Measurements from ENCODE around the gene LIN52. TPM values are rescaled to one million over a fixed set of nuclear protein-coding genes. Genes with fewer than 3 reads are reported as not detected.

LIN52 gene
- total RNA-seq, 2 experiments from 2014 or later: 5.4 to 6.8 TPM

- Mint-ChIP-seq H3K9me3 (no peaks in the 10 kb centered on the region), H3K36me3 (ENCODE audit: low read depth) (no peaks in the 10 kb centered on the region), H3K27me3 (peaks cover 77% of the 10 kb centered on the region), H3K4me1 (ENCODE audit: low read depth) (peaks cover 23% of the 10 kb centered on the region), H3K4me3 (peak within 1 kb of the TSS; percentile 49), H3K27ac (no peak within 1 kb of the TSS)
- POLR2A ChIA-PET: no interaction called here
- H3K4me3 ChIP-seq (ENCODE audit: low read length): peak within 1 kb of the TSS; percentile 26
- no peak for TF ChIP-seq CTCF (IDR thresholded peaks at IDR 0.05)
- no peak within 1 kb of the TSS for H3K27ac ChIP-seq (ENCODE audit: low read depth in 1 of 2, low read length in 2 of 2)
- ATAC-seq (ENCODE audit: poor library complexity) (no peak), DNase-seq (no peak)
- CTCF ChIA-PET: interaction anchor here (0.6 to 1.4 kb wide), 2 partner anchors 12 to 65 kb away, joined by 3 to 4 read pairs; no protein-coding TSS in a partner anchor
- H3K9me3 ChIP-seq (ENCODE audit: control insufficient read depth in 1 of 2, insufficient read depth in 1 of 2, low read length in 2 of 2): peaks cover 0 to 25% of the 10 kb centered on the region in 2 experiments
- no peaks in the 10 kb centered on the region for H3K36me3 ChIP-seq (ENCODE audit: insufficient read depth, low read length)
- H3K4me1 ChIP-seq (ENCODE audit: insufficient read depth, low read length): peaks cover 28% of the 10 kb centered on the region
- intact Hi-C loops (cut with DNase I, micrococcal nuclease): no loop called here
- peaks cover 56 to 73% of the 10 kb centered on the region in 2 experiments for H3K27me3 ChIP-seq (ENCODE audit: control insufficient read depth in 1 of 2, insufficient read depth in 2 of 2, low read length in 2 of 2)
Observed at GRCh38 chr14:74238974-74239847, 154.5 kb downstream of the LIN52 start, which contains the start of gene VSX2. Gene VSX2 (plus strand): TSS chr14:74239449. CDS start chr14:74239562, 113 bp downstream.

DNA sequence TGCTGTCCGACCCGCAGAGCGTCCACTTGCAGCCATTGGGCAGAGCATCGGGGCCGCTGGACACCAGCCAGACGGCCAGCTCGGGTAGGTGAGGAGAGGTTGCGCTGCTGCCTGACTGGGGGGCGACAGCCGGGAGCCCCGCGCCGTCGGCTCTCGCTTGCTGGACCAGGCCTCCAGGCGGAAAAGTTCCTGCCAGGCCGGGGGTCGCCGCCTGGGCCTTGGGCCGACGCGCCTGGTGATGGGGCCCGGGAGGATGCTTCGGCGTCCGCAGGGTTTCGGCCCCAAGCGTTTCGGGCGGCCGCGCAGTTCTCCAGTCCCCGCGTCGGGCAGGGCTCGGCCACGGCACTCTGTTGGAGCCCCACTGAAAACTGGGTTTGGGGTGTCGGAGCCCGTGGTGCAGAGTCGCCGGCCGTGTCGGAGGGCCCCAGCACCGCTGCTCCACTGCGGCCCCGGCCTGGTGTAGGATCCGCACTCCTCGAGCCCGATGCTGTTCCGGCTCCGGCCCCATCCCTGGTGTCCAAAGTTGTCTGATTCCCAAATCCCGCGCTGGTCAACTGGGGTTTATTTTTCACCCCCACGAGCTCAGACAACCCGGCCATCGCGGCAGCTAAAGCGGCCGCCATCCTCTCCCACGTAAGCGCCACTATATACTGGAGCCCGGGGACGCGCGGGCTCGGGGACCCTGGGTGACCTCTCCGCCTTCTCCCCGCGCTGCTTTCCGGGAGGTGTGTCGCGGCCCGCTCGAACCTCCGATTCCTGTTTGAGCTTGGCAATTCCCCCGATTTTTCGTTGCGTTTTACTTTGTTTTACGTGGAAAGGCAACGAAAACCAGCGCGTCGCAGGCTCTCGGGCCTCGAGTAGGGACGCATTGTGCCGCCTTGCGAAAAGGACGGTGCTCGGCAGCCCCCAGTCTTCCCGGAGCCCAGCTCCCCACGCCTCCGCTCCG, 155.4 kb downstream of the LIN52 start:
- peak; percentile 32 for ATAC-seq (ENCODE audit: poor library complexity)
- H3K4me3 ChIP-seq (ENCODE audit: low read length): peak overlapping the region; percentile 26
- H3K27me3 ChIP-seq (ENCODE audit: control insufficient read depth in 1 of 2, insufficient read depth in 2 of 2, low read length in 2 of 2): peaks cover 65 to 79% of the 10 kb centered on the region in 2 experiments

More for the DNA sequence above, 155.4 kb downstream of the LIN52 start:
- Mint-ChIP-seq H3K27ac (no peak overlapping the region), H3K36me3 (ENCODE audit: low read depth) (no peaks in the 10 kb centered on the region), H3K9me3 (no peaks in the 10 kb centered on the region), H3K4me1 (ENCODE audit: low read depth) (peaks cover 23% of the 10 kb centered on the region), H3K27me3 (peaks cover 80% of the 10 kb centered on the region), H3K4me3 (peak overlapping the region; percentile 54)
- CTCF ChIA-PET: interaction anchor here (1.4 kb wide), 1 partner anchor 11 kb away, joined by 3 read pairs; no protein-coding TSS in a partner anchor
- intact Hi-C loops (cut with DNase I, micrococcal nuclease): no loop called here
- Histone ChIP-seq H3K27ac (ENCODE audit: low read depth in 1 of 2, low read length in 2 of 2) (no peak overlapping the region), H3K9me3 (ENCODE audit: control insufficient read depth in 1 of 2, insufficient read depth in 1 of 2, low read length in 2 of 2) (peaks cover 0 to 25% of the 10 kb centered on the region in 2 experiments), H3K36me3 (ENCODE audit: insufficient read depth, low read length) (no peaks in the 10 kb centered on the region), H3K4me1 (ENCODE audit: insufficient read depth, low read length) (peaks cover 28% of the 10 kb centered on the region)
- POLR2A ChIA-PET: no interaction called here
- no peak for TF ChIP-seq CTCF (IDR thresholded peaks at IDR 0.05)
- no peak for DNase-seq

Data from CD4-positive, alpha-beta T cell (primary cell).